T-helper 9 cell (primary cell): Measurements from ENCODE around the gene CFHR2.
"Not testable (repeated sequence)": the region's sequence is repeated elsewhere in the genome, so short reads cannot be mapped to it uniquely, and the experiment has no call there.

ENCODE experiments used
- DNase-seq: peaks from one replicate; pipeline ENCODE4 v3.0.0-alpha.2; 2020
- total RNA-seq, 2 donors: gene quantifications; one replicate each; lab custom pipeline; 2026; lab: John Stamatoyannopoulos, UW

The CFHR2 gene
- 0 reads per million in 2 donors for total RNA-seq

DNA sequence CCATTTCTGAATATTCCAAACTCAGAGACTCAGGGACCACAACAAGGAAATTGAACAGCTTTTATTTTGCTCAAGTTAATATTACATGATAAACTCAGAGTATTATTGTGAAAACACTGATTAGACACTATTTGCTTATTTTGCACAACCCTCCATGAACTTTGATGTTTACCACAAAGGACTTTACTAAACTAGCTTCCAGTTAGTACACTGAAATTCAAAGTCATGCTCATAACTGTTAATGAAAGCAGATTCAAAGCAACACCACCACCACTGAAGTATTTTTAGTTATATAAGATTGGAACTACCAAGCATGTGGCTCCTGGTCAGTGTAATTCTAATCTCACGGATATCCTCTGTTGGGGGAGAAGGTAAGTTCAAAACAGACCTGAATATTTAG, at the start of gene CFHR2:
Gene CFHR2, plus strand, starts transcription at position 171 of the 400 bp plus-strand sequence. Its CDS starts 143 bp downstream, at position 314.
- DNase-seq: not testable (repeated sequence)

DNA sequence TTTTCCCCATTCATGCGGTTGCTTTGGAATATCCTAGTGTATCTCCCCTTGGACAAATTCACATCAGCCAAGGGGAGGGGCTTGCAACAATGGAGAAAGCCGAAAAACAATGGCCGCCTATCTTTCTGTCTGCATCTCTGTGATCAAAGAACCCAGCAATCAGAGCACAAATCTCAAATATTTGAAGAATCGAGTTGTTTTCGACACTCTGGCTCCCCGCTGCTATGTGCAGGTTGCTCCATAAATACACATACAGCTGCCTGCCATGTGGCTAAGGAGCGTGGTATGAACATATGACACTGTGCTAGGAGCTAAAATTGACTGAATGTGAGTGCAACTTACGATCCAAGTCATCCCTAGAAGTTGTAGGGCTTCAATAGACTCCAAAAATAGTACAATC, 47.2 kb upstream of the CFHR2 start:
- no peak for DNase-seq

DNA sequence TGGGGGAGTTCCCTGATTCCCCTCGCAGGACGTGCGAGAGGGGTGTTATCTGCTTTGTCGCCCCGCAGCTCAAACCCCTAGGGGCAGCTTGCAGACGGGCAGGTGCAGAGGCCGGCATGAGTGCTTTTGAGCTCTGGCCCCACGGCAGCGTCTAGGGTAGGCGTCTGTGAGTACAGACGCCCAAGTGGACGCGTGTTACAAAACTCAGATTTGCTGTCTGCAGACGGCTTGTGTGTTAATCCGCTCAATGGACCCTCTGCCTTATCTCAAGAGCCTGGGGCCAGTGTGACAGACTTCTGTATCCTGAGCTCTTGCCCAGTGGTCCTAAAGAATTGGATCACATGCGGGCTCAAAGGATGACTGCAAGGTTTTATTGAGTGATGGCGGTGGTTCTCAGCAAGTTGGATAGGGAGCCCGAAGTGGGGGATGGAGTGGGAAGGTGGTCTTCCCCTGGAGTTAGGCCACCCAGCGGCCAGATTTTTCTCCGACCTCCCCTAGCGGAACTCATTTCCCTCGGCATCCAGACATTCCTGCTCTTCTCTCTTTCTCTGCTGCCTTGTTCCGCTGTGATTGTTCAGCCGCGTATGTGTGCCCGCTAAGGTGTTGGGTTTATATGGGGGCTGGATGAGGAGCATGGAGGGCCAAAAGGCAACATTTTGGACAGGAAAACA, 46.2 kb upstream of the CFHR2 start:
- no peak for DNase-seq

DNA sequence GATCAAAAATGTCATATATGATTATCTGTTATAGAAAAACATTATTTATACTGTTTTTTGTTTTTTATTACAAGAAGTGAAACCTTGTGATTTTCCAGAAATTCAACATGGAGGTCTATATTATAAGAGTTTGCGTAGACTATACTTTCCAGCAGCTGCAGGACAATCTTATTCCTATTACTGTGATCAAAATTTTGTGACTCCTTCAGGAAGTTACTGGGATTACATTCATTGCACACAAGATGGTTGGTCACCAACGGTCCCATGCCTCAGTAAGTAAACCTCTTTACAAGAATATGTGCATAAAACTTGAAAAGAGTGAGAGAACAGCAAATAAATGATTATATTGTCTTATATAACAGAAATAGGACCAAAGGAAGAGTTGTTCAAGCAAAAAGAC, 41.2 kb upstream of the CFHR2 start:
- no peak for DNase-seq

DNA sequence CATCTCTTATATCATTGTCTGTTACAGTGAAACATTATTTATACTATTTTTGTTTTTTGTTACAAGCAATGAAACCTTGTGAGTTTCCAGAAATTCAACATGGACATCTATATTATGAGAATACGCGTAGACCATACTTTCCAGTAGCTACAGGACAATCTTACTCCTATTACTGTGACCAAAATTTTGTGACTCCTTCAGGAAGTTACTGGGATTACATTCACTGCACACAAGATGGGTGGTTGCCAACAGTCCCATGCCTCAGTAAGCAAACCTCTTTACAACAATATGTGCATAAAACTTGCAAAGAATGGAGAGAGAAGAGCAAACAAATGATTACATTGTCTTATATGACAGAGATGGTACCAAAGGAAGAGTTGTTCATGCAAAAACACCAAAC, 33.3 kb upstream of the CFHR2 start:
- DNase-seq: no peak

DNA sequence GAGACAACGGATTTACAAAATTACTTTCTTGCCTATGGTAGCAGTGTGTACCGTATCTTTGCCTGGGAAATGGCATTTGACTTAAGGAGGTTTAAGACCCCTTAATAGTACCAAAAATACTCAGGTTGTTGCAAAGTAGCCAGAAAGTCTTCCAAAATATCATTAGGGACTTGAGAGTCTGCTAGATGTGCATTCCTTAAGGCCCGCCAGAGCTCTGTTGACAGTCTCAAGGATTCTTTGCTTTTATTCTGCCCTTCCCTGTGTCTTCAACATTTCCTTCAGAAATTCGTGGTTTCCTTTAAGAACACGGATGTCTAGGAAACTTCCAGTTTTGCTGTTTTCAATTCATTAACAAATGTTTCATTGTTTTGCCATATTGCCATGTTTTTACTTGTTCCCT, 31.3 kb upstream of the CFHR2 start:
- not testable (repeated sequence) for DNase-seq

DNA sequence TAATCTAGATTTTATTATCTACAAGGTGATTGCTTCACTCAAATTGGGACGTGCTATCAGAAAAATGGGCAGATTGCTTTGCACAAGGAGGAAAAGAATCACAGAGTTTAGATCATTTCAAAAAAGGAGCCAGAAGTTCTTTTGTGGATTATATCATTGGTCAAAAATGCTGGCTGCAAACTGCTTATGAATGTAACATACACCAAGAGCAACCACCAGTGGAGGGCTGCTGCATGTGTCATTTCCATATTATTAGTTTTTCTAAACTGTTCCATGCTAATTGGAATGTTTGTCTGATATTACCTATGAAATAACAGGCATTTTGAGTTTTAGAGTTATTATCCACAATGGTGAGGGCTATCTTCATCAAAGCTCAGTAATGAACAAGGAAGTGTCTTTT, 16.7 kb upstream of the CFHR2 start:
- not testable (repeated sequence) for DNase-seq

DNA sequence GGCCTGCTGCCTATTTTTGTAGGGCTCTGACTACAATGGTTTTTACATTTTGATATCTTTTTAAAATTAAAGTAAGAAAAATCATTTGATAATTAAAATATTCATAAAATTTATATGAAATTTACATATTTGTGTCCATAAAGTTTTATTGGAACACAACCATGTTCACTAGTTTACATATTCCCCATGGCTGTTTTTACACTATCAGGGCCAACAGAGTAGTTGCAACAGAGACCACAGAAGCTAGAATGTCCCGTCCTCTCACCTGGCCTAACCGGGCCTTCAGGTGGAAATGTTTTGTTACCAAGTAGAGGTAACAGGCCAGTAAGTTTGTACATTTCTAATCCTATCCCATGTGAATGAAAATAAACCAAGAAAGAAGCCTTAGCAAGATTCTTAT, 10.7 kb upstream of the CFHR2 start:
- not testable (repeated sequence) for DNase-seq

DNA sequence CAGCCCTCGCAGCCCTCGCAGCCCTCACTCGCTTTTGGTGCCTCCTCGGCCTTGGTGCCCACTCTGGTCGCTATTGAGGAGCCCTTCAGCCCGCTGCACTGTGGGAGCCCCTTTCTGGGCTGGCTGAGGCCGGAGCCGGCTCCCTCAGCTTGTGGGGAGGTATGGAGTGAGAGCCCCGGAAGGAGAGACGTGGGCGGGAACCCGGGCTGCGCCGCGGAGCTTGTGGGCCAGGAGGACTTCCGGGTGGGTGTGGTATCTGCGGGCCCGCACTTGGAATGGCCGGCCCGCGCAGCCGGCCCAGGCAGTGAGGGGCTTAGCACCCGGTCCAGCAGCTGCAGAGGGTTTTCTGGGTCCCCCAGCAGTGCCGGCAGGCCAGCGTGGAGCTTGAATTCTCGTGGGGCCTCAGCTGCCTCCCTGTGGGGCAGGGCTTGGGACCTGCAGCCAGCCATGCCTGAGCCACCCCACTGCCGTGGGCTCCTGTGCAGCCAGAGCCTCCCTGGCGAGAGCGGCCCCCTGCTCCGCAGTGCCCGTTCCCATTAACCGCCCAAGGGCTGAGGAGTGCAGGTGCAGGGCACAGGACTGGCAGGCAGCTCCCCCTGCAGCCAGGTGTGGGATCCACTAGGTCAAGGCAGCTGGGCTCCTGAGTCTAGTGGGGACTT, 9.9 kb upstream of the CFHR2 start:
- DNase-seq: no peak

DNA sequence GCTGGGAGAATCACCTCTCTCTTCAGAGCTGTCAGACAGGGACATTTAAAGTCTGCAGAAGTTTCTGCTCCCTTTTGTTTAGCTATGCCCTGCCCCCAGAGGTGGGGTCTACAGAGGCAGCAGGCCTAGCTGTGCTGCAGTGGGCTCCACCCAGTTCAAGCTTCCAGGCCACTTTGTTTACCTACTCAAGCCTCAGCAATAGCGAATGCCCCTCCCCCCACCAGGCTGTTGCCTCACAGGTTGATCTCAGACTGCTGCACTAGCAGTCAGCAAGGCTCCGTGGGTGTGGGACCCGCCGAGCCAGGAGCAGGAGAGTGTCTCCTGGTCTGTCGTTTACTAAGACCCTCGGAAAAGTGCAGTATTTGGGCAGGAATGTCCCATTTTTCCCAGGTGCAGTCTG, 2.1 kb upstream of the CFHR2 start:
- DNase-seq: not testable (repeated sequence)

DNA sequence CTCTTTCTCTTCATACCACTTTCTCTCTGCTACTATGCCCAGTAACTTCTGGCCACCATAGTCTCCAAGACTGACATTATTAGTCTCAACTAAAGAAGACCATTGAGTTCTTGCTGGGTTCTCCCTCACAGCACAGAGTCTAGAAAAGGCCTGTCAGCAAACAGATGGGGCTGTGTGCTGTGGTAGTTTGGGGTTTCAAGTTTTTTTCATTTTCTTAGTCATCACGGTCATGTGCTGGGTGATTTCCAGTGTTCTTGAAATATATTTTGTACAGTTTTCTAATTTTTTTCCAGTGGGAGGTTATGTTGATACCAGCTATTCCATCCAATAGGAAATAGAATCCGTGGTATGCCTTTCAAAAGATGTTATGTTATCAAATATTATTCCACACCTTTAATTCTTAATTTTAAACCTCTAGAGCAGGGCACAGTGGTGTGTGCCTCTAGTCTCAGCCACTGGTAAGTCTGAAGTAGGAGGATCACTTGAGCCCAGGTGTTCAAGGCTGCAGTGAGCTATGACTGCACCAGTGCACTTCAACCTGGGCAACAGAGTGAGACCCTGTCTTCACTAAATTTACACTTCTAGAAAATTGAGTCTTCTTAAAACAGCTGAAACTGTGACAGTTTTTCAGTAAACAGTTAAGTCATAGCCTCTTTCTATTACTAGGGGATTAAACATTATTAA, 8.3 kb downstream of the CFHR2 start:
- DNase-seq: no peak

DNA sequence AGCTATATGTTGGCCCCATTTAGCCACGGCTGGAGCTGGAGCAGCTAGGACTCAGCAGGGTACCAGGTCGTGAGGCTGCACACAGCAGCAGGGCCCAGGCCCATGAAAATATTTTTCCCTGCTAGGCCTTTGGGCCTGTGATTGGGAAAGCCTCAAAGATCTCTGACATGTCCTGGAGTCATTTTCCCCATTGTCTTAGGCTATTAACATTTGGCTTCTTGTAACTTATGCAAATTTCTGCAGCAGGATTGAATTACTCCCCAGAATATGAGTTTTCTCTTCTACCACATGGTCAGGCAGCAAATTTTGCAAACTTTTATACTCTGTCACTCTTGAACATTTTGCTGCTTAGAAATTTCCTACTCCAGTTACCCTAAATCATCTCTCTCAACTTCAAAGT, 11.2 kb downstream of the CFHR2 start:
- no peak for DNase-seq

DNA sequence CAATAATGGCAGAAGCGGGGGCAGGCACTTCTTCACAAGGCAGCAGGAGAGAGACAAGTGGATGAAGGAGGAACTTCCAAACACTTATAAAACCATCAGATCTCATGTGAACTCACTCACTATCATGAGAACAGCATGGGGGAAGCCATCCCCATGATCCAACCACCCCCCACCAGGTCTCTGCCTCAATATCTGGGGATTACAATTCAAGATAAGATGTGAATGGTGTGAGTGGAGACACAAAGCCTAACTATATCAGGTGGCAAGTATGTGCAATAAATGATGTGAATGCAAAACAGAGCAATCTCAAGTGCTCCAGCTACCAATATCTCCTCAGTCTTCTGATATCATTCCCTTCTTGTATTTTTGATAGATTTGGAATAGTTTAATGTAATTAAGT, 12.4 kb downstream of the CFHR2 start:
- no peak for DNase-seq

DNA sequence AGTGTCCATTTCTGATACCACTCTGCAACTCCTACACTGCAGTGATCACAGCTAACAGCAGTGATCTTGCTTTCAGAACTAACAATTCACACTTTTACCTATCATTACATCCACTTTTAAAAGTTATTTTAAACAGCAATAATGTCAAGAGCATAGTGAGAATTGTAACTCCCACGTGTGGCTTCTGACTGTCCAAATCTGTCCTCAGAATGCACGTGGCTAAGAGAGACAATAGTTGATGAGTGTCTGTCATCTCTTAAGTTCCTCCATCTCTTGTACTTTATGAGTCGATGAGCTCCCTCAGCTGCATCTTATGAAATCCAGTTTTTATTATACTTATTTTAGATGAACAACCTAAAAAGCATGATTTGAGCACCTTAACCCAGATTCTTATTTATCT, 17.3 kb downstream of the CFHR2 start:
- no peak for DNase-seq

DNA sequence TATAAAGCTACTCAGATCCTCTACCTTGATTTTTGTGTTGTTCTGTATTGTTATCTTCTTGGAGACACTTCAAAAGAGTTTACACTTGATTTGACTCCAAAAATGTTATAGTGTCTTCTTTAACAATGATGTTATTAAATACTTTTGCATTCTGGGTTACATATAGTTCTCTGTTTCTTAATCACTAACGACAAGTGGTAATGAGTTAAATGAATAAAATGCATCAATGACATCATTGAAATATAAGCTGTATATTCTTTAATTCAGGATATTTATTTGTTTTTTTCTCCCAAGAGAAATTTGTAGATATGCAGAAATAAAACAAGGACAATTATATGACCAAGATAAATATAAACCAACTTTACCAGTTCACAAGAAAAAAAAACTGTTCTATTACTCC, 26.6 kb downstream of the CFHR2 start:
- DNase-seq: no peak

DNA sequence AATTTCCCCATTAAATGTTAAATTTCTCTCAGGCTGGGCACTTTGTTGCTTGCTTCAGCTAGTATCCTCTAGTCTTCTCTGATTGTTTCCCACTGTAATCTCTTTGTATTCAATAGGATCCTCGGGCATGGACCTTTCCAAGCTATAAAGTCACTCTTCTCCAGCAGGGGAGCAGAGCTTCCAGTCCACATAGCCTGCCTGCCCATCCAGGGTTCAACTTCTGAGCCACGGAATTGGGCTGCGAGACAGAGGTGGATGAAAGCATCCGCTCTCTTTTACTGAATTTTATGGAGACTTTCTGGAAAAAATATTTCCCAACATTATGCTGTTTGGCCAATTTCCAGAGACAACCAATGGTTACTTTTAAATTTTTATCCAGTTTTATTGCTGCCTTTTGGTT, 32.7 kb downstream of the CFHR2 start:
- DNase-seq: no peak

DNA sequence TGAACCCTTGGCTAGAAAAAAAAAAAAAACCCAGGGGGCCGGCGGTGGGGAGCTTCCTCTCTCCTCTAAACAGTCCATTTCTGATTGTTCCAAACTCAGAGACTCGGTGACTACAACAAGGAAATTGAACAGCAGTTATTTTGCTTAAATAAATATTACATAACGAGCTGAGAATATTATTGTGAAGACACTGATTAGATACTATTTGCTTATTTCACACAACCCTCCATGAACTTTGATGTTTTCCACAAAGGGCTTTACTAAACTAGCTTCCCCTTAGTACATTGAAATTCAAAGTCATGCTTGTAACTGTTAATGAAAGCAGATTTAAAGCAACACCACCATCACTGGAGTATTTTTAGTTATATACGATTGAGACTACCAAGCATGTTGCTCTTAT, 33.7 kb downstream of the CFHR2 start, which contains the start of gene CFHR5:
Gene CFHR5, plus strand, starts transcription at position 279 of the 400 bp plus-strand sequence. Its CDS starts 109 bp downstream, at position 388.
- DNase-seq: no peak

DNA sequence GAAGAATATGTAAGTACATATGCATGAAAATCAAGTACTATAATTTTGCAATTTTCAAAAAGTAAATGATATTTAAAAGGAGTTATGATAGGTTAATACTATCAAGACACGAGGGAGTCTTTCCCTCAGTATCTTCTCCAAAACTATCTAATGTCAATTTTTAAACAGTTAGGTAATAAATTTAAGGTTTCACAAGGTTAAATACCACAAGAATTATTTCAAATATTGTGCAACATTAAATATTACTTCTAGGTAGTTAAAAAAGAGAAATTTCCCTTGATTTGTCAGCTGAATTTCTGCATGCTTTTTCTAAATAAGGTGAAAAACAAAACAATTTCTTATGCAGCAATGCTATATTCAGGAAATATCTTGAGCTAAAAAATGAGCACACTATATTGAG, 37.3 kb downstream of the CFHR2 start:
- no peak for DNase-seq

DNA sequence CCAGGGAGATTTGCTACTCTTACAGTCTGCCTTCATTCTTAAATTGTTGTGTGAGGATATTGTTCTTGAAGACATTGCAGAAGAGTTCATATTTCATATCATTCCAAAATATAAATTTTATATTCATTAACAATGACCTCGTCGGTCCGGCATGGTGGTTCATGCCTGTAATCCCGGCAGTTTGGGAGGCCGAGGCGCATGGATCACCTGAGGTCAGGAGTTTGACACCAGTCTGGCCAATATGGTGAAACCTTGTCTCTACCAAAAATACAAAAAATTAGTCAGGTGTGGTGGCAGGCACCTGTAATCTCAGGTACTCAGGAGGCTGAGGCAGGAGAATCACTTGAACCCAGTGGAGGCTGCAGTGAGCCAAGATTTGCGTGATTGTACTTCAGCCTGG, 38.7 kb downstream of the CFHR2 start:
- not testable (repeated sequence) for DNase-seq

DNA sequence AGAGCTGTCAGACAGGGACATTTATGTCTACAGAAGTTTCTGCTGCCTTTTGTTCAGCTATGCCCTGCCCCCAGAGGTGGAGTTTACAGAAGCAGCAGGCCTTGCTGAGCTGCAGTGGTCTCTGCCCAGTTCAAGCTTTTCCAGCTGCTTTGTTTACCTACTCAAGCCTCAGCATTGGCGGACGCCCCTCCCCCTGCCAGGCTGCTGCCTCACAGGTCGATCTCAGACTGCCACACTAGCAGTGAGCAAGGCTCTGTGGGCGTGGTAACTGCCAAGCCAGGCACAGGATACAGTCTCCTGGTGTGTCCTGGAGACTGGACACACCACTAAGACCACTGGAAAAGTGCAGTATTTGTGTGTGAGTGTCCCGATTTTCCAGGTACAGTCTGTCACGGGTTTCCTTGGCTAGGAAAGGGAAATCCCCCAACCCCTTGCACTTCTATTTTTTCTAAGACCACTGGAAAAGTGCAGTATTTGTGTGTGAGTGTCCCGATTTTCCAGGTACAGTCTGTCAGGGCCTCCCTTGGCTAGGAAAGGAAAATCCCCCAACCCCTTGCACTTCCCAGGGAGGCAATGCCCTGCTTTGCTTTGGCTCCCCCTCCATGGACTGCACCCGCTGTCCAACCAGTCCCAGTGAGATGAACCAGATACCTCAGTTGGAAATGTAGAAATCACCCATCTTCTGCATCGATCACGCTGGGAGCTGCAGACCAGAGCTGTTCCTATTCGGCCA, 48.5 kb downstream of the CFHR2 start:
- not testable (repeated sequence) for DNase-seq

DNA sequence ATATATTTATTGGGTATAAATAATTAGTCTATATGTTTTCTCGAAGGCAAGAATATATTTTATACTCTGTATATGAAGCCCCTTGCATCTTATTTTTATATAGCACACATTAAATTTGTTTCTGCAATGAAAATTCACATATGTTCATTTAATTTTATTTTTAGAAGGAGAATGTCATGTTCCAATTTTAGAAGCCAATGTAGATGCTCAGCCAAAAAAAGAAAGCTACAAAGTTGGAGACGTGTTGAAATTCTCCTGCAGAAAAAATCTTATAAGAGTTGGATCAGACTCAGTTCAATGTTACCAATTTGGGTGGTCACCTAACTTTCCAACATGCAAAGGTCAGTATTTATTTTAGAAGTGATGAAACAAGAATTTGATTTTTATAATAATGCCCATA, 50.4 kb downstream of the CFHR2 start:
- no peak for DNase-seq

DNA sequence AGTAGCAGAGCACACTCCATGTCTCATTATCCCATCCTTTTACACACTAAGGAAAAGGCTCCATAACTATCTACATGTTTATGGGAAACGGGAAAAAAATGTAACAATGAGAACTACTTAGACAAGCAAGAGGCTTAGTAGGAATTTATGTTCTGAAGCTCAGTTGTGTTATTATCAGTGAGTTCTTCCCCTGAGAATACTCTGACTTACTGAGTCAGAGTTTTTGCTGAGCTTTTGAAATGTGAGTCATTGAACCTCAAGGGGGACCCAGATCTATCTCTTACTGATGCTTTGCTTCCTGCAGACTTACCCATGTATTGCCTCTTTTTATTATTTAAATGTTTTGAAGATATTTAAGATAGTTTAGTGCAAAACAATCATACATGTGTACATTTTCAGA, 53.9 kb downstream of the CFHR2 start:
- no peak for DNase-seq

DNA sequence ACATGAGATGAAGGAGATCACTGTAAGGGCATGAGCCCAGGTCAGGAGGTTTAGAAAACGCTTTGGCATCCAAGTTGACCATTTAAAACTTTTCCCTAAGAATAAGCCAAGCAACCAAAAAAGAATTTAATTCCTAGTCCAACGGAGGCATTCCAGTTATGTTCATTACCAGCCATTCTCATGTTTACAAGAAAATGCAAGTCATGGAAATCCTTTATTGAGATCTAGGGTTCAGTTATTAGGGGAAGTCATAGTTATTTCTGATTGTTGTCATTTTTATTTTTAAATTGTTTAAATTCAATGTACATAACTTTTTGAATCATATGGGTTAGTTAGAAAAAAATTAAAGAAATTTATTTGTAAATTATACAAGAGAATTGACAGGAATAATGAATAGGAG, 58.3 kb downstream of the CFHR2 start:
- DNase-seq: no peak
